Brain microvascular endothelial cell (primary cell): Measurements from ENCODE around the gene SLC38A1.

Source experiments
- DNase-seq: peaks from one replicate; pipeline ENCODE4 v3.0.0-alpha.2; 2020
- H3K27ac ChIP-seq: fragments of 250-450 bp; sonication (Bioruptor Pico); 2 replicates; pipeline ENCODE4 v1.5.1; 2020; ENCODE audit warnings: mild to moderate bottlenecking, moderate library complexity
- H3K27me3 ChIP-seq: fragments of 250-450 bp; sonication (Bioruptor Pico); replicated peaks from 2 replicates; pipeline ENCODE4 v1.5.1; 2020; ENCODE audit warnings: mild to moderate bottlenecking
- H3K36me3 ChIP-seq: fragments of 250-450 bp; sonication (Bioruptor Pico); replicated peaks from 2 replicates; pipeline ENCODE4 v1.5.1; 2020; ENCODE audit warnings: mild to moderate bottlenecking
- H3K4me3 ChIP-seq: 2 replicates; pipeline ENCODE4 v1.5.1; 2011; ENCODE audit warnings: low read depth, mild to moderate bottlenecking, control low read depth, low read length, moderate library complexity
- CTCF ChIP-seq: IDR thresholded peaks from 2 replicates; pipeline ENCODE4 v1.5.1; 2011; ENCODE audit warnings: low read depth, mild to moderate bottlenecking, moderate library complexity, low read length, control low read depth, inconsistent platforms; ENCODE audit errors: missing control alignments
- in situ Hi-C: cut with HindIII; loops from 2 replicates; pipeline ENCODE4 v1.10.0; 2017; ENCODE audit warnings: low sequenced_read_pairs, low pct_ligation_motif_present

SLC38A1 gene

GRCh38 chr12:46134852-46135251, 134.0 kb downstream of the SLC38A1 start:
- in situ Hi-C loops: no loop called here
- Histone ChIP-seq H3K36me3 (no peaks in the 10 kb centered on the region), H3K27ac (no peak overlapping the region), H3K27me3 (no peaks in the 10 kb centered on the region), H3K4me3 (no peak overlapping the region)
- DNase-seq: no peak
- TF ChIP-seq CTCF: no peak

GRCh38 chr12:46134205-46134811, 134.5 kb downstream of the SLC38A1 start:
- H3K27ac ChIP-seq: no peak overlapping the region
- H3K36me3 ChIP-seq: no peaks in the 10 kb centered on the region
- DNase-seq: no peak
- H3K27me3 ChIP-seq: no peaks in the 10 kb centered on the region
- TF ChIP-seq CTCF: no peak
- in situ Hi-C loops: no loop called here
- no peak overlapping the region for H3K4me3 ChIP-seq

- no peak overlapping the region for H3K4me3 ChIP-seq
- H3K27me3 ChIP-seq: no peaks in the 10 kb centered on the region
- no peaks in the 10 kb centered on the region for H3K36me3 ChIP-seq
- no peak overlapping the region for H3K27ac ChIP-seq
- no peak for DNase-seq
- in situ Hi-C loops: no loop called here
- no peak for TF ChIP-seq CTCF
These were observed 135.1 kb downstream of the SLC38A1 start for GRCh38 chr12:46133751-46134150.
